Mesenchymal stem cell (in vitro differentiated cells and primary cell): Measurements from ENCODE around the gene SHISA7.

ENCODE experiments used
- DNase-seq: peaks from one replicate; pipeline ENCODE4 v3.0.0-alpha.2; 2013
- H2AFZ ChIP-seq: one replicate; pipeline ENCODE4 v1.6.1; 2013; ENCODE audit warnings: low read depth, mild to moderate bottlenecking, control low read depth, inconsistent platforms, low read length, moderate library complexity
- H2AK5ac ChIP-seq: 2 replicates; pipeline ENCODE4 v1.6.1; 2013; ENCODE audit warnings: low read length, moderate library complexity, mild to moderate bottlenecking, inconsistent platforms; ENCODE audit not compliant: severe bottlenecking
- H2BK120ac ChIP-seq: one replicate; pipeline ENCODE4 v1.6.1; 2013; ENCODE audit warnings: low read depth, mild to moderate bottlenecking, inconsistent platforms, low read length, moderate library complexity
- H2BK12ac ChIP-seq, 2 experiments: one replicate each; pipeline ENCODE4 v1.6.1; 2013; ENCODE audit warnings: inconsistent platforms in 2 of 2, low read length in 2 of 2, mild to moderate bottlenecking in 2 of 2, moderate library complexity in 2 of 2, control low read depth in 1 of 2
- H2BK15ac ChIP-seq: one replicate; pipeline ENCODE4 v1.6.1; 2013; ENCODE audit warnings: mild to moderate bottlenecking, low read depth, inconsistent platforms; ENCODE audit not compliant: poor library complexity, severe bottlenecking
- H2BK5ac ChIP-seq: 2 replicates; pipeline ENCODE4 v1.6.1; 2013; ENCODE audit warnings: low read depth, mild to moderate bottlenecking, low read length, control low read depth, inconsistent platforms; ENCODE audit not compliant: poor library complexity, severe bottlenecking
- H3K14ac ChIP-seq, 2 experiments: one replicate each; pipeline ENCODE4 v1.6.1; 2013; ENCODE audit warnings: inconsistent platforms in 2 of 2, low read length in 2 of 2, control low read depth in 1 of 2, mild to moderate bottlenecking in 1 of 2, moderate library complexity in 1 of 2
- H3K18ac ChIP-seq, 2 experiments: one replicate each; pipeline ENCODE4 v1.6.1; 2013; ENCODE audit warnings: inconsistent platforms in 2 of 2, low read length in 2 of 2, control low read depth in 1 of 2, low read depth in 1 of 2, mild to moderate bottlenecking in 1 of 2
- H3K23ac ChIP-seq, 2 experiments: one replicate each; pipeline ENCODE4 v1.6.1; 2013; ENCODE audit warnings: inconsistent platforms in 2 of 2, low read length in 2 of 2, mild to moderate bottlenecking in 2 of 2, moderate library complexity in 2 of 2, control low read depth in 1 of 2
- H3K27ac ChIP-seq: 2 replicates; pipeline ENCODE4 v1.5.1; 2013; ENCODE audit warnings: mild to moderate bottlenecking, moderate library complexity, low read length, control low read depth, inconsistent platforms; ENCODE audit not compliant: poor library complexity, severe bottlenecking
- H3K27me3 ChIP-seq, 2 experiments: 2 replicates each; pipeline versions ENCODE4 v1.6.1 to v1.7.0; 2013; ENCODE audit warnings: low read length in 2 of 2, mild to moderate bottlenecking in 2 of 2, moderate library complexity in 2 of 2, control low read depth in 1 of 2, inconsistent platforms in 1 of 2; ENCODE audit not compliant: control insufficient read depth in 1 of 2, insufficient read depth in 1 of 2
- H3K36me3 ChIP-seq, 2 experiments: 2 replicates each; pipeline versions ENCODE4 v1.6.1 to v1.7.0; 2013; ENCODE audit warnings: low read length in 2 of 2, control low read depth in 1 of 2, inconsistent platforms in 1 of 2, low read depth in 1 of 2, mild to moderate bottlenecking in 1 of 2; ENCODE audit not compliant: insufficient read depth in 2 of 2, control insufficient read depth in 1 of 2
- H3K4ac ChIP-seq, 2 experiments: one replicate each; pipeline ENCODE4 v1.6.1; 2013; ENCODE audit warnings: inconsistent platforms in 2 of 2, low read length in 2 of 2, mild to moderate bottlenecking in 2 of 2, moderate library complexity in 2 of 2, control low read depth in 1 of 2, low read depth in 1 of 2
- H3K4me1 ChIP-seq: 2 replicates; pipeline ENCODE4 v1.6.1; 2013; ENCODE audit warnings: low read depth, low read length, control low read depth; ENCODE audit not compliant: control insufficient read depth, insufficient read depth
- H3K4me2 ChIP-seq: 2 replicates; pipeline ENCODE4 v1.6.1; 2013; ENCODE audit warnings: low read length, mild to moderate bottlenecking, inconsistent platforms; ENCODE audit not compliant: poor library complexity, severe bottlenecking
- H3K4me3 ChIP-seq, 2 experiments: 2 replicates each; pipeline versions ENCODE4 v1.5.1 to v1.7.0; 2013; ENCODE audit warnings: low read length in 2 of 2, mild to moderate bottlenecking in 2 of 2, control low read depth in 1 of 2, low read depth in 1 of 2; ENCODE audit not compliant: insufficient read depth in 1 of 2
- H3K79me1 ChIP-seq: replicated peaks from 2 replicates; pipeline ENCODE4 v1.6.1; 2013; ENCODE audit warnings: mild to moderate bottlenecking, control low read depth, low read length, inconsistent platforms; ENCODE audit not compliant: poor library complexity, severe bottlenecking
- H3K9ac ChIP-seq: 2 replicates; pipeline ENCODE4 v1.7.0; 2013; ENCODE audit warnings: mild to moderate bottlenecking, low read length, moderate library complexity
- H3K9me3 ChIP-seq: 2 replicates; pipeline ENCODE4 v1.7.0; 2013; ENCODE audit warnings: mild to moderate bottlenecking, low read length; ENCODE audit not compliant: control insufficient read depth
- H4K8ac ChIP-seq: one replicate; pipeline ENCODE4 v1.6.1; 2013; ENCODE audit warnings: inconsistent platforms, mild to moderate bottlenecking, low read length, moderate library complexity
- H4K91ac ChIP-seq: one replicate; pipeline ENCODE4 v1.6.1; 2013; ENCODE audit warnings: mild to moderate bottlenecking, low read length, inconsistent platforms
- WGBS: methylation state at CpG from one replicate; pipeline ENCODE4 v1.1.7; 2013; ENCODE audit warnings: mixed read lengths; 5-methylcytosine and 5-hydroxymethylcytosine counted together

The SHISA7 gene

DNA sequence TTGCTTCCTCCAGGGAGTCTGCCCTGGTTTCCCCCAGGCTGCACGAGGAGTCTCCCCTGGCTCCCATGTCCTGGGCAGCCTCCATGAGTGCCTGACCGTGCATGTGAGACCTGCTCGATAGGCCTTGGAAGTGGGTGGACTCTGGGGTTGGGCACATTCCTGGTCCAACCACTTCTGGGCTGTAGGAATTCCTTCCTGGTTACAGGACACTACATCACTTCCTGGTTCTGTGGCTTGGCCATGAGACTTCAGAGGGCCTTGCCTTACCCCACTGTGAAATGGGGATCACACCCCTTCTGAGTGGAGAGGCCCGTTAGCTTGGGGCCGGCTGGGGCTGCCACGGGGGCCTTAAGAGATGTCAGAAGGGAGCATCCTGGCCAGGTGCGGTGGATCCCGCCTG, 29.4 kb upstream of the SHISA7 start:
- no peak overlapping the region for H3K23ac ChIP-seq
- no peak overlapping the region for H2AFZ ChIP-seq
- H3K9ac ChIP-seq: peak overlapping the region; percentile 71
- H3K18ac ChIP-seq: no peak overlapping the region
- H3K79me1 ChIP-seq: no peaks in the 10 kb centered on the region
- no peak overlapping the region for H3K14ac ChIP-seq
- H3K4me2 ChIP-seq: no peak overlapping the region
- H3K4ac ChIP-seq: no peak overlapping the region
- H3K27ac ChIP-seq: no peak overlapping the region
- no peak overlapping the region for H2BK15ac ChIP-seq
- peaks cover 44% of the 10 kb centered on the region for H3K4me1 ChIP-seq
- 84% methylated on average over 8 of the region's 8 CpGs for WGBS
- H3K4me3 ChIP-seq: no peak overlapping the region
- no peak overlapping the region for H2BK12ac ChIP-seq
- H4K8ac ChIP-seq: no peak overlapping the region
- no peak overlapping the region for H2BK120ac ChIP-seq
- H4K91ac ChIP-seq: no peak overlapping the region
- no peaks in the 10 kb centered on the region for H3K36me3 ChIP-seq
- H3K9me3 ChIP-seq: no peaks in the 10 kb centered on the region
- no peak overlapping the region for H2AK5ac ChIP-seq
- H3K27me3 ChIP-seq: no peaks in the 10 kb centered on the region
- no peak overlapping the region for H2BK5ac ChIP-seq
- no peak for DNase-seq

DNA sequence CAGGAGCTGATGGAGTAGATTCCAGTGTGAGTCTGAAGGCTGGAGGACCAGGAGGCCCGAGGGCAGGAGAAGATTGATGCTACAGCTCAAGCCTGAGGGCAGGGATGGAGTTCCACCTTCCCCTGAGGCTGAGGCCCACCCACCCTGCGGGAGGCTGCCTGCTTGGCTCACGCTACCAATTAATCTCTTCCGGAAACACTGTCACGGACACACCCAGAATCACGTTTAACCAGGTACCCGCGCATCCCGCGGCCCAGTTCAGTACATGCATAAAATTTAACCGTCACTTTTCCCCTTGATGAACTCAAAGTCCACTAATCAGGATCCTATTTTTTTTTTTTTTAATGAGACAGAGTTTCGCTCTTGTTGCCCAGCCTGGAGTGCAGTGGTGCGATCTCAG, 28.2 kb upstream of the SHISA7 start:
- Histone ChIP-seq H3K4me1 (peaks cover 44% of the 10 kb centered on the region), H3K27me3 (no peaks in the 10 kb centered on the region), H2BK12ac (no peak overlapping the region), H4K91ac (no peak overlapping the region), H3K14ac (no peak overlapping the region), H2BK15ac (no peak overlapping the region), H3K27ac (no peak overlapping the region), H2BK5ac (no peak overlapping the region), H2BK120ac (no peak overlapping the region), H3K79me1 (no peaks in the 10 kb centered on the region), H3K18ac (no peak overlapping the region), H4K8ac (no peak overlapping the region), H3K4me3 (no peak overlapping the region), H2AK5ac (peak overlapping the region; percentile 54), H3K9ac (no peak overlapping the region), H3K9me3 (no peaks in the 10 kb centered on the region), H2AFZ (no peak overlapping the region), H3K4me2 (no peak overlapping the region), H3K4ac (no peak overlapping the region), H3K36me3 (no peaks in the 10 kb centered on the region), H3K23ac (no peak overlapping the region)
- no peak for DNase-seq
- 97% methylated on average over 13 of the region's 13 CpGs for WGBS

DNA sequence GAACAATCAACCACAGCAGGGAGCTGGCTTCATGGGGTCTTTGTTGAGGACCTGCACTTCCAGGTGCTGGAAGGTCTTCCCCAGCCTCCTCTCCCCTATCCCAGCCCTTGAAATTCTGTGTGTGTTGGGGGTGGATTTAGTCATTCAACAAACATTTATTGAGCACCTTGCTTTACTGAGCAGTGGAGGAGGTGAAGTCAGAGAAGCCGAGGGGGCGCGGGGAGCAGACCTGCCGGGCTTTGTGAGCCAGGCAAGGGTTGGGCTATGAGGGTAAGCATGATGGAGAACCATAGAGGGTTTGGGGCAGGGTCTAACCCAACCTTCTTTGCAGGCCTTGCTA, 24.9 kb upstream of the SHISA7 start:
- peak overlapping the region; percentile 7 for H3K9ac ChIP-seq
- no peak overlapping the region for H3K14ac ChIP-seq
- H3K4me1 ChIP-seq: peaks cover 17% of the 10 kb centered on the region
- H3K18ac ChIP-seq: no peak overlapping the region
- peak overlapping the region; percentile 28 for H3K4me2 ChIP-seq
- H3K27me3 ChIP-seq: no peaks in the 10 kb centered on the region
- peak overlapping the region in 1 of 2 experiments; percentile 60 for H3K4ac ChIP-seq
- H3K79me1 ChIP-seq: no peaks in the 10 kb centered on the region
- H2AK5ac ChIP-seq: peak overlapping the region; percentile 78
- DNase-seq: no peak
- H3K36me3 ChIP-seq: no peaks in the 10 kb centered on the region
- H2BK15ac ChIP-seq: no peak overlapping the region
- H3K27ac ChIP-seq: no peak overlapping the region
- no peak overlapping the region for H2AFZ ChIP-seq
- no peak overlapping the region for H3K4me3 ChIP-seq
- 35% methylated on average over 4 of the region's 4 CpGs for WGBS
- H2BK12ac ChIP-seq: peak overlapping the region in 1 of 2 experiments; percentile 32
- H3K9me3 ChIP-seq: no peaks in the 10 kb centered on the region
- H4K8ac ChIP-seq: peak overlapping the region; percentile 65
- no peak overlapping the region for H2BK5ac ChIP-seq
- H3K23ac ChIP-seq: no peak overlapping the region
- H2BK120ac ChIP-seq: no peak overlapping the region
- no peak overlapping the region for H4K91ac ChIP-seq

DNA sequence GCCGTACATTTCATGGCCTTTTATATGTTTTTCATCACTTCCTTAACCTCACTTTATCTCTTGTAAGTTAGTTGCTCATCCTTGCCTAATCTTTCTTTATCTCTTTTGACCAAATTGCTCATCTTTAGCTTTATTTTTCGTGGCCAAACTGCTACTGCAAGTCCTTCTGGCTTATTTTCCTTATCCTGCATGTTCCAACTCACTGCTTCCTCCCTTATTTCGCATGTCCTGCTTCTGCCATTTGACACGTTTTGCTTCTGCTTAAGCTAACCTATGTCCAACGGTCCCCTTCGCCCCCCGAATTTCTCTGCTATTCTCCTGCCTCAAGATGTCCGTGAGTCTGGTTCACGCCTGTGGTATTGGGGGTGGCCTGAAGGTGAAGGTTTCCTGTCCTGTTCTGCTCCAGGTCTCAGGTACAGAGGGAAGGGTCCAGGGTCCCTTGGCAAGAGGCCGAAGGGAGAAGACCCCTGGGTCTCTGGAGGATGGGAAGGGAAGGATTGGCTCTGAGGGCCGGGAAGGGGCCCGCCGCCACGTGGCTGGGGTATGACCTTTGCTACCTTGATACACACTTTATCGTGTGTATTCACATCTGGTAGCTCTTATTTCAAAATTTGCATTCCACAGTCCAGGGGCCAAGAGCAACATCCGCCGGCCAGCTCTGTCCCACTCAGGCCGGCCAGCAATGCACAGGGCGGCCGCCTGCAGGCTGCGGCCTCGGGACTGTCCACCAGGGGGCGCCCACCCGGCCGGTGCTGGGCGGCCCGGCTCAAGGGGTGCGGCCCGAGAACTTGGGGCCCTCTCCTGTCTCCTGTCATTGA, 24.3 kb upstream of the SHISA7 start:
- no peak overlapping the region for H3K18ac ChIP-seq
- peak overlapping the region; percentile 65 for H4K8ac ChIP-seq
- no peak overlapping the region for H3K23ac ChIP-seq
- H4K91ac ChIP-seq: no peak overlapping the region
- peak overlapping the region; percentile 9 for H3K9ac ChIP-seq
- no peak overlapping the region for H2AFZ ChIP-seq
- no peak overlapping the region for H3K4ac ChIP-seq
- H2BK120ac ChIP-seq: no peak overlapping the region
- H2AK5ac ChIP-seq: peak overlapping the region; percentile 15
- peak overlapping the region in 1 of 2 experiments; percentile 32 for H2BK12ac ChIP-seq
- WGBS: 41% methylated on average over 25 of the region's 29 CpGs
- H3K4me1 ChIP-seq: peaks cover 11% of the 10 kb centered on the region
- H3K9me3 ChIP-seq: no peaks in the 10 kb centered on the region
- peak; percentile 49 for DNase-seq
- no peaks in the 10 kb centered on the region for H3K27me3 ChIP-seq
- no peak overlapping the region for H3K4me3 ChIP-seq
- no peaks in the 10 kb centered on the region for H3K36me3 ChIP-seq
- H3K4me2 ChIP-seq: peak overlapping the region; percentile 28
- no peak overlapping the region for H2BK5ac ChIP-seq
- H3K14ac ChIP-seq: no peak overlapping the region
- no peak overlapping the region for H3K27ac ChIP-seq
- H2BK15ac ChIP-seq: no peak overlapping the region
- H3K79me1 ChIP-seq: no peaks in the 10 kb centered on the region
